ENCODE results near the gene KIAA1549. TPM values are rescaled to one million over a fixed set of nuclear protein-coding genes. Genes with fewer than 3 reads are reported as not detected.

The KIAA1549 gene
- total and polyA plus RNA-seq, 10 of the 15 experiments (the other 5 are each of a cell fraction or from before 2014, with no cell fraction given), result 0.02 to 0.82 (median 0.22) TPM

- ChIA-PET CTCF (no interaction called here), POLR2A (no interaction called here)
These were observed 63.0 kb downstream of the KIAA1549 start for GRCh38 chr7:138918176-138918575.

More at GRCh38 chr7:138918176-138918575, 63.0 kb downstream of the KIAA1549 start:
- Histone ChIP-seq H3K27ac (ENCODE audit: control insufficient read depth, insufficient read depth) (no peak overlapping the region), H3K4me2 (ENCODE audit: control insufficient read depth, insufficient read depth) (no peak overlapping the region), H3K79me2 (ENCODE audit: control insufficient read depth, insufficient read depth, low read length) (no peaks in the 10 kb centered on the region), H3K36me3 (ENCODE audit: control insufficient read depth in 2 of 2, insufficient read depth in 2 of 2, low read length in 1 of 2) (no peaks in the 10 kb centered on the region), H3K9ac (ENCODE audit: control insufficient read depth, insufficient read depth, low read length) (no peak overlapping the region), H3K4me1 (ENCODE audit: control insufficient read depth, insufficient read depth, low read length) (no peaks in the 10 kb centered on the region), H2AFZ (ENCODE audit: control insufficient read depth, low read depth, low read length) (no peak overlapping the region), H3K9me3 (replicated peaks; ENCODE audit: control insufficient read depth, insufficient read depth, low read length) (no peaks in the 10 kb centered on the region), H4K20me1 (ENCODE audit: control insufficient read depth, insufficient read depth) (no peaks in the 10 kb centered on the region), H3K27me3 (replicated peaks in 1 of 2; ENCODE audit: control insufficient read depth in 2 of 2, insufficient read depth in 2 of 2, low read length in 1 of 2) (peaks cover 0 to 3% of the 10 kb centered on the region in 2 experiments; a peak in 2 of 4 replicates), H3K4me3 (no peak overlapping the region)
- SMC1A ChIA-PET (ENCODE audit: uncharacterized antibody, unreplicated experiment), result no interaction called here
- ATAC-seq, result no peak
- RAD21 ChIA-PET (ENCODE audit: unreplicated experiment), result no interaction called here
- TF ChIP-seq TAF1 (IDR thresholded peaks at IDR 0.05; ENCODE audit: borderline replicate concordance, low read depth, low read length) (no peak), RFX5 (IDR thresholded peaks at IDR 0.05; ENCODE audit: low read depth, low read length) (no peak), ZSCAN29 (IDR thresholded peaks at IDR 0.05) (no peak), GABPA (IDR thresholded peaks at IDR 0.05; ENCODE audit: low read depth) (no peak), GATAD2B (conservative IDR thresholded peaks at IDR 0.05; ENCODE audit: low read depth) (no peak), ZNF24 (IDR thresholded peaks at IDR 0.05) (no peak)
- TF ChIP-seq, protein P1, sequence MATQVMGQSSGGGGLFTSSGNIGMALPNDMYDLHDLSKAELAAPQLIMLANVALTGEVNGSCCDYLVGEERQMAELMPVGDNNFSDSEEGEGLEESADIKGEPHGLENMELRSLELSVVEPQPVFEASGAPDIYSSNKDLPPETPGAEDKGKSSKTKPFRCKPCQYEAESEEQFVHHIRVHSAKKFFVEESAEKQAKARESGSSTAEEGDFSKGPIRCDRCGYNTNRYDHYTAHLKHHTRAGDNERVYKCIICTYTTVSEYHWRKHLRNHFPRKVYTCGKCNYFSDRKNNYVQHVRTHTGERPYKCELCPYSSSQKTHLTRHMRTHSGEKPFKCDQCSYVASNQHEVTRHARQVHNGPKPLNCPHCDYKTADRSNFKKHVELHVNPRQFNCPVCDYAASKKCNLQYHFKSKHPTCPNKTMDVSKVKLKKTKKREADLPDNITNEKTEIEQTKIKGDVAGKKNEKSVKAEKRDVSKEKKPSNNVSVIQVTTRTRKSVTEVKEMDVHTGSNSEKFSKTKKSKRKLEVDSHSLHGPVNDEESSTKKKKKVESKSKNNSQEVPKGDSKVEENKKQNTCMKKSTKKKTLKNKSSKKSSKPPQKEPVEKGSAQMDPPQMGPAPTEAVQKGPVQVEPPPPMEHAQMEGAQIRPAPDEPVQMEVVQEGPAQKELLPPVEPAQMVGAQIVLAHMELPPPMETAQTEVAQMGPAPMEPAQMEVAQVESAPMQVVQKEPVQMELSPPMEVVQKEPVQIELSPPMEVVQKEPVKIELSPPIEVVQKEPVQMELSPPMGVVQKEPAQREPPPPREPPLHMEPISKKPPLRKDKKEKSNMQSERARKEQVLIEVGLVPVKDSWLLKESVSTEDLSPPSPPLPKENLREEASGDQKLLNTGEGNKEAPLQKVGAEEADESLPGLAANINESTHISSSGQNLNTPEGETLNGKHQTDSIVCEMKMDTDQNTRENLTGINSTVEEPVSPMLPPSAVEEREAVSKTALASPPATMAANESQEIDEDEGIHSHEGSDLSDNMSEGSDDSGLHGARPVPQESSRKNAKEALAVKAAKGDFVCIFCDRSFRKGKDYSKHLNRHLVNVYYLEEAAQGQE (IDR thresholded peaks at IDR 0.05; ENCODE audit: low read depth, low read length), result no peak
- BruUV-seq (replicated peaks), result no TSS peak
- DNase-seq (ENCODE audit: low read depth, low spot score), result no peak
- in situ Hi-C loops (cut with MboI), result no loop called here
- no peak for FAIRE-seq
- 64% methylated on average over 13 of the region's 13 CpGs for WGBS (ENCODE audit: insufficient coverage, insufficient replicate concordance, low lambda C conversion rate, missing lambda C conversion rate)
- intact Hi-C loops (cut with micrococcal nuclease; ENCODE audit: unreplicated experiment), result no loop called here
